D721Med (cell line): ENCODE results near the gene PADI4.

ENCODE experiments used
- DNase-seq: peaks from one replicate; pipeline ENCODE4 v3.0.0; 2011; ENCODE audit warnings: low spot score; ENCODE audit not compliant: insufficient read length
- FAIRE-seq: peaks from 2 replicates; lab custom pipeline; 2011; peaks lifted over from hg19 to GRCh38; lab: Jason Lieb, UNC
- CTCF ChIP-seq: IDR thresholded peaks from 2 replicates; pipeline ENCODE4 v1.5.1; 2012; ENCODE audit warnings: mild to moderate bottlenecking, control low read depth; ENCODE audit not compliant: insufficient read depth; ENCODE audit errors: missing control alignments

PADI4 gene

DNA sequence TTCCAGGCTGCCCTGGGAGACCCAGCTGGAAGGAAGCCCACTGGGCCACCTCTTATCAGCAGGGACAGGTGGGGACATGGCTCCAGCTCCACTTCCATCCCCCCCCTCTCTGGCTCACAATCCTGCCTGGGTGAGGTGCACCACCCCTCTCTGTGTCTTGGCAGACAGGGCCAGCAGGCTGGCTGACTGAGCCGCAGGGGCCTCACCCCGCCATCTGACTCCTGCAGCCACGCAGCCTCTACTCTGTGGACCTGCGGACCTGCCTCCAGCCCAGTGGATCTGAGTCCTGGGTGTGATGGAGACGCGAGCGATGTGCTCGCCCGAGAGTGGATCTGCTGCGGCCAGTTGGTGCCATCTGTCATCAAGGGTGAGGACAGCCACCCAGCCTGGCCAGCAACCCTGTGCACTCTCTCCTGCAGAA is 101.4 kb downstream of the PADI4 start:
- FAIRE-seq (no peak), DNase-seq (no peak)
- no peak for TF ChIP-seq CTCF

DNA sequence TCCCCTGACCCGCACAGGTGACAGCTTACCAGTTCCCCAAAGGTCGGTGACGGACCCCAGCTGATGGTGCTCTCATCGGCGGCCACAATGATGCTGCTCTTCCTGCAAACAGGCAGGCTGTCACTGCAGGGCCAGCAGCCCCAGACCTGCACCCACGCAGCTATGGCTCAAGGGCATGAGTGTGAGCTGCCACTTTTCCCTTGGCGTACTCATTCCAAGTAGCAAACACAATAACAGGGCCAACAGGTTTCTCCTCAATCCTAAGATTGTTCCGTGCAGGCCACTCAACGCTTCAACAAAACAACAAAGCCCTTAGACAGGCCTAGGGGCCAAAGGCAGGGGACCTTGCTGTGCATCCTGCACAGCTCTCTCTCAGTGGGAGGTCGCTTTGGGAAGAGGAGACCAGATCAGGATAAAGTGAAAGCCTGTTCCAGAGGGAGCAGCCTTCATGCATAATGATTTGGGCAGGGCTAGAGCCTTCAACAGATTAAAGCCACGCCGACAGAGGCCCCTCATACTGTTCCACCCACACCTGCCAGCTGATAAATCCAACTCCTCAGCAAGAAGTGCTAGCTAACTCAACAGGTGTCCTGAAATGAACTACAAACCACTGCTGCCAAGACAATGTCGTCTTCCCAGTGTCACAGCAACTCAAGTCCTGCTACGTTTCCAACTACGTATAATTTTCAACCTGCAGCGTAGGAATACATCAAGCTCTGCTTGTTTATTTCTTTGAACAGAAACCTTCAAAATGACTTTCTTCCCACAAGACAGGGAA is 104.3 kb downstream of the PADI4 start:
- no peak for TF ChIP-seq CTCF
- FAIRE-seq (no peak), DNase-seq (no peak)
